ENCODE measurements around the gene SERPINC1. TPM values are rescaled to one million over a fixed set of nuclear protein-coding genes. Genes with fewer than 3 reads are reported as not detected.
"Not testable (repeated sequence)": the region's sequence is repeated elsewhere in the genome, so short reads cannot be mapped to it uniquely, and the experiment has no call there.

SERPINC1 gene
- 1 to 10 TPM in 1 of 4 donors, under 1 TPM in 2, not detected in 1; 0.19 to 1.0 (median 0.89) TPM for polyA plus RNA-seq
- long read RNA-seq, donor 1: 0 reads
- long read RNA-seq, donor 2: 0 reads
- long read RNA-seq, donor 3: 0 reads
- long read RNA-seq, donor 4: 0 reads
- long read RNA-seq, donor 5, partial matches to known transcripts: 0 of 1 reads
- long read RNA-seq, donor 5, other reads (novel, unspliced or antisense): 0 of 1 reads
- long read RNA-seq, donor 6: 0 reads
- long read RNA-seq, donor 7: 0 reads
- long read RNA-seq, donor 8: 0 reads
- long read RNA-seq, donor 9: 0 reads
- long read RNA-seq, donor 10: 0 reads

DNA sequence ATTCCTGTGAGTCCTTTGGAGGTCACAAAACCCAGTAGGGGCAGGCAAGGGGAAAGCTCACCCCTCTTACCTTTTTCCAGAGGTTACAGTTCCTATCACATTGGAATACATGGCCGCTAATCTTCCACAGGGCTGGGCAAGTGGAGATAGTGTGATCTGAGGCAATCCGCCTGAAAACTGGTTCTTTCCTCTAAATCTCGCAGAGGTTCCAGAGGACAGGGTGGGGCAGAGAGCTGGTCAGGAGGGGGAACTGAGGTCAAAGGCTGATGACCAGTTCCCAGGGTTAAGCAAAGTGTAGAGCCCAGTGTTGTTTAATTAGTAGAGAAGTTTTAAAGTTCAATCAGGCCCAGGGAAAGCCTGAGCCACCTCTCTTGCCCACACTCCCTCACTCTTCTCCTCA lies at the start of gene SERPINC1:
Gene SERPINC1, minus strand, starts transcription at position 179 of the 400 bp plus-strand sequence. Its CDS starts 68 bp downstream, at position 111.
- H3K9me3 ChIP-seq (ENCODE audit: control insufficient read depth in 2 of 2, insufficient read depth in 1 of 2, low read depth in 1 of 2, low read length in 1 of 2): no peaks in the 10 kb centered on the region
- H3K27me3 ChIP-seq (ENCODE audit: control insufficient read depth in 3 of 3, insufficient read depth in 3 of 3, low read length in 3 of 3): no peaks in the 10 kb centered on the region
- H3K4me3 ChIP-seq (ENCODE audit: low read depth in 1 of 3, low read length in 3 of 3): no peak within 1 kb of the TSS
- H3K4me1 ChIP-seq (ENCODE audit: control insufficient read depth in 3 of 3, insufficient read depth in 2 of 3, low read depth in 1 of 3, low read length in 2 of 3): peaks cover 0 to 3% (median 2%) of the 10 kb centered on the region in 3 donors
- H3K27ac ChIP-seq (ENCODE audit: low read depth in 1 of 3, low read length in 2 of 3): no peak within 1 kb of the TSS
- WGBS, 3 donors: 73 to 79% (median 77%) methylated on average over 3 of the region's 3 CpGs
- FAIRE-seq (no peak), DNase-seq (peak in 1 of 2 donors; percentile 39)
- H3K36me3 ChIP-seq (ENCODE audit: control insufficient read depth in 3 of 3, insufficient read depth in 2 of 3, low read depth in 1 of 3, low read length in 3 of 3): no peaks in the 10 kb centered on the region

DNA sequence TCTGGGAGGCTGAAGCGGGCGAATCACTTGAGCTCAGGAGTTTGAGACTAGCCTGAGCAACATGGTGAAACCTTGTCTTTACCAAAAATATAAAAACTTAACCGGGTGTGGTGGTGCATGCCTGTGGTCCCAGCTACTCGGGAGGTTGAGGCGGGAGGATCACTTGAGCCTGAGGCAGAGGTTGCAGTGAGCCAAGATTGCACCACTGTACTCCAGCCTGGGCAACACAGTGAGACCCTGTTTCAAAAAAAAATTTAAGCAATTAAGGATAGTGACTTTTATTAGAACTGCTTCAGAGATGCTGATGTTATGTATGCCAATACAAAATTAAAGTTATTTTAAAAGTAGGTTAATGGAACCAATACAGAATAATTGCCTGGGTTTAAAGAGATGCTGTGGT lies 48.8 kb upstream of the SERPINC1 start:
- not testable (repeated sequence) for H3K4me1 ChIP-seq (ENCODE audit: control insufficient read depth in 3 of 3, insufficient read depth in 2 of 3, low read depth in 1 of 3, low read length in 2 of 3); H3K4me3 ChIP-seq (ENCODE audit: low read depth in 1 of 3, low read length in 3 of 3); DNase-seq; FAIRE-seq; H3K9me3 ChIP-seq (ENCODE audit: control insufficient read depth in 2 of 2, insufficient read depth in 1 of 2, low read depth in 1 of 2, low read length in 1 of 2); H3K27ac ChIP-seq (ENCODE audit: low read depth in 1 of 3, low read length in 2 of 3); H3K27me3 ChIP-seq (ENCODE audit: control insufficient read depth in 3 of 3, insufficient read depth in 3 of 3, low read length in 3 of 3)
- H3K36me3 ChIP-seq (ENCODE audit: control insufficient read depth in 3 of 3, insufficient read depth in 2 of 3, low read depth in 1 of 3, low read length in 3 of 3): peaks cover 5 to 45% (median 14%) of the 10 kb centered on the region in 3 donors
- 86 to 95% (median 92%) methylated on average over 5 of the region's 5 CpGs for WGBS, 3 donors

DNA sequence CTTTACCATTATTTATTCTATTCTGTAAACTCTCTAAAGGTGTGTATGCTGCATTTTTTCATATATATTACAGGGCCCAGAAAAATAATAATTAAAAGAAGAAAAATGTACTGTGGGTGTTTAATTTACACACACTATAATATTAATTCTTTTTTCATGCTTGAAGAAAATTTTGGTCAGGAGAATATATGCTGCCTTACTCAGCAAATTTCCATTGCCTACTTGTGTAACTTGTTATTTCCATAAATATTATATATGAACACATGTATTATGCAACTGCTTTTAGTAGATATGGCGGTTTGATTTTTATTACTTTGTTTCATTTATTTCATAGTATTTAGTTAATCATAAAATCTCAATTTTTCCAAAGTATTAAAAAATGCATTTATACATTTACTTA lies 46.4 kb upstream of the SERPINC1 start:
- no peaks in the 10 kb centered on the region for H3K27me3 ChIP-seq (ENCODE audit: control insufficient read depth in 3 of 3, insufficient read depth in 3 of 3, low read length in 3 of 3)
- no peaks in the 10 kb centered on the region for H3K4me1 ChIP-seq (ENCODE audit: control insufficient read depth in 3 of 3, insufficient read depth in 2 of 3, low read depth in 1 of 3, low read length in 2 of 3)
- no peak overlapping the region for H3K4me3 ChIP-seq (ENCODE audit: low read depth in 1 of 3, low read length in 3 of 3)
- H3K27ac ChIP-seq (ENCODE audit: low read depth in 1 of 3, low read length in 2 of 3): no peak overlapping the region
- H3K36me3 ChIP-seq (ENCODE audit: control insufficient read depth in 3 of 3, insufficient read depth in 2 of 3, low read depth in 1 of 3, low read length in 3 of 3): peaks cover 5 to 42% (median 20%) of the 10 kb centered on the region in 3 donors
- H3K9me3 ChIP-seq (ENCODE audit: control insufficient read depth in 2 of 2, insufficient read depth in 1 of 2, low read depth in 1 of 2, low read length in 1 of 2): no peaks in the 10 kb centered on the region
- FAIRE-seq (no peak), DNase-seq (no peak)
- 94 to 98% (median 98%) methylated on average over 1 of the region's 1 CpG for WGBS, 3 donors

DNA sequence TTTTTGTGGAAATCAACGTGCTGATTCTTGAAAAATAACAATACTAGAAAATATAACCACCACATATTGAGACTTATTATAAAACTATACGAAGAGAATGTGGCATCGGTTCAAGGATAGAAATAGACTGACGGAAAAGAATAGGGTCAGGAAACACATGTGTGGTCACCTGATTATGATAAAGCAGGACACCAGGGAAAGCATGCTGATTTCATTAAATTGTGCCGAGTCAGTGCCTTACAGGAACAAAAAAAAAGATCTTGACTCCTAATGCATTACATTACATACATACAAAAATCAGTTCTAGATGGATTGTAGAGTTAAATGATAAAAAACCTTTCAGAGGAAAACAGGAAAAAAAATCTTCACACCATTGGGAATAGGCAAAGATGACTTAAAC lies 43.5 kb upstream of the SERPINC1 start:
- FAIRE-seq: no peak

DNA sequence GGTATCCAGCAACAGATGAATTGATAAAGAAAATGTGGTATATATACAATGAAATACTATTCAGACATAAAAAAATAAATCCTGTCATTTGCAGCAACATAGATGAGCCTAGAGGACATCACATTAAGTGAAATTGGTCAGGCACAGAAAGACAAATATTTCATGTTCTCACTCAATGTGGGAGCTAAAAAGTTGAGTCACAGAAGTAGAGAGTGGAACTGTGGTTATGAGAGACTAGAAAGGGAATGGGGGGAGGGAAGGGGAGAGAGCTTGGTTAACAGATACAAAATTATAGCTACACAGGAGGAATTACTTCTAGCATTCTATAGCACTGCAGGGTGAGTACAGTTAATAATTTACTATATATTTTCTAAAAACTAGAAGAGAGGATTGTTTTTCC lies 37.1 kb upstream of the SERPINC1 start:
- DNase-seq (no peak), FAIRE-seq (no peak)
- Histone ChIP-seq H3K9me3 (ENCODE audit: control insufficient read depth in 2 of 2, insufficient read depth in 1 of 2, low read depth in 1 of 2, low read length in 1 of 2) (no peaks in the 10 kb centered on the region), H3K4me1 (ENCODE audit: control insufficient read depth in 3 of 3, insufficient read depth in 2 of 3, low read depth in 1 of 3, low read length in 2 of 3) (no peaks in the 10 kb centered on the region), H3K27me3 (ENCODE audit: control insufficient read depth in 3 of 3, insufficient read depth in 3 of 3, low read length in 3 of 3) (no peaks in the 10 kb centered on the region), H3K4me3 (ENCODE audit: low read depth in 1 of 3, low read length in 3 of 3) (no peak overlapping the region), H3K36me3 (ENCODE audit: control insufficient read depth in 3 of 3, insufficient read depth in 2 of 3, low read depth in 1 of 3, low read length in 3 of 3) (peaks cover 6 to 55% (median 17%) of the 10 kb centered on the region in 3 donors), H3K27ac (ENCODE audit: low read depth in 1 of 3, low read length in 2 of 3) (no peak overlapping the region)

More for the DNA sequence above, 43.5 kb upstream of the SERPINC1 start:
- no peak overlapping the region for H3K27ac ChIP-seq (ENCODE audit: low read depth in 1 of 3, low read length in 2 of 3)
- no peaks in the 10 kb centered on the region for H3K4me1 ChIP-seq (ENCODE audit: control insufficient read depth in 3 of 3, insufficient read depth in 2 of 3, low read depth in 1 of 3, low read length in 2 of 3)
- no peaks in the 10 kb centered on the region for H3K9me3 ChIP-seq (ENCODE audit: control insufficient read depth in 2 of 2, insufficient read depth in 1 of 2, low read depth in 1 of 2, low read length in 1 of 2)
- DNase-seq: no peak
- peaks cover 5 to 46% (median 23%) of the 10 kb centered on the region in 3 donors for H3K36me3 ChIP-seq (ENCODE audit: control insufficient read depth in 3 of 3, insufficient read depth in 2 of 3, low read depth in 1 of 3, low read length in 3 of 3)
- WGBS, 3 donors: 74 to 93% (median 87%) methylated on average over 5 of the region's 5 CpGs
- H3K4me3 ChIP-seq (ENCODE audit: low read depth in 1 of 3, low read length in 3 of 3): no peak overlapping the region
- no peaks in the 10 kb centered on the region for H3K27me3 ChIP-seq (ENCODE audit: control insufficient read depth in 3 of 3, insufficient read depth in 3 of 3, low read length in 3 of 3)

DNA sequence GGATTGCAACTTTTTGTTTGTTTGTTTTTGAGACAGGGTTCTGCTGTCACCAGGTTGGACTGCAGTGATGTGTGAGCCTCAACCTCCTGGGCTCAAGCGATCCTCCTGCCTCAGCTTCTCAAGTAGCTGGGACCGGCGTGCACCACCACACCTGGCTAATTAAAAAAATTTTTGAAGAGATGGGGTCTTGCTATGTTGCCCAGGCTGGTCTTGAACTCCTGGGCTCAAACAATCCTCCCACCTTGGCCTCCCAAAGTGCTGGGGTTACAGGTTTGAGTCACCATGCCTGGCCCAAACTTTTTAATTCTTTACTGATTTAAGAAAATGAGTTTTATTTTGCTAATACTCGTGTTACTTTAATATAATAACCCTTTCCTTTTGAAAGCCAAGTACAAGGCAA lies 31.5 kb upstream of the SERPINC1 start:
- Histone ChIP-seq H3K4me1 (ENCODE audit: control insufficient read depth in 3 of 3, insufficient read depth in 2 of 3, low read depth in 1 of 3, low read length in 2 of 3) (no peaks in the 10 kb centered on the region), H3K4me3 (ENCODE audit: low read depth in 1 of 3, low read length in 3 of 3) (no peak overlapping the region), H3K27ac (ENCODE audit: low read depth in 1 of 3, low read length in 2 of 3) (no peak overlapping the region), H3K36me3 (ENCODE audit: control insufficient read depth in 3 of 3, insufficient read depth in 2 of 3, low read depth in 1 of 3, low read length in 3 of 3) (peaks cover 15 to 55% (median 18%) of the 10 kb centered on the region in 3 donors), H3K9me3 (ENCODE audit: control insufficient read depth in 2 of 2, insufficient read depth in 1 of 2, low read depth in 1 of 2, low read length in 1 of 2) (no peaks in the 10 kb centered on the region), H3K27me3 (ENCODE audit: control insufficient read depth in 3 of 3, insufficient read depth in 3 of 3, low read length in 3 of 3) (no peaks in the 10 kb centered on the region)
- 96 to 99% (median 97%) methylated on average over 4 of the region's 4 CpGs for WGBS, 3 donors
- FAIRE-seq (no peak), DNase-seq (no peak)

DNA sequence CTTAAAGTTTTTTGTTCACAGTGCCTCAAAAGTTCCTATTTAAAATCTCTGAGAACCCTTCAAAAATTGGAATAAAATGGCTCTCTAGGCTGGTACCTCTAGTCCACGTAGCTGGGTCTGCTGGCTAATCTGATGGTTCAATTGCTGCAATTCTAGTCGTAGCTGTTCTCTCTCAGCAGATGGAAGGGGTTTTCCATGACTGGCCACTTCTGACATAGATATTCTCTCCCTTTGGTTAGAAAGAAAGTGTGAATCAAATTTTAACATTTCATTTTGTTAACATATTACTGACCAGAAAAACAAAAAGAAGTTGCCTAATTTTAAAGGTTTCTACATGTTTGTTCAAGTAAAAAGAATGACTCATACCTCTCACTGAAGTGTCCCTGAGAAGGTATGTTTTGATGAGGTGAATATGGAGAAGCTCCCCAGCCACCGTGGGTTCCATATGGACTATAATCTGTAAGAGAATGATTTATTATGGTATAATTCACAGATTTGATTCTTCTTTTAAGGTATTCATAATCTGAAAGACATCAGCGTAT lies 29.3 kb upstream of the SERPINC1 start:
- Histone ChIP-seq H3K36me3 (ENCODE audit: control insufficient read depth in 3 of 3, insufficient read depth in 2 of 3, low read depth in 1 of 3, low read length in 3 of 3) (peaks cover 11 to 65% (median 26%) of the 10 kb centered on the region in 3 donors), H3K27me3 (ENCODE audit: control insufficient read depth in 3 of 3, insufficient read depth in 3 of 3, low read length in 3 of 3) (no peaks in the 10 kb centered on the region), H3K4me3 (ENCODE audit: low read depth in 1 of 3, low read length in 3 of 3) (no peak overlapping the region), H3K27ac (ENCODE audit: low read depth in 1 of 3, low read length in 2 of 3) (no peak overlapping the region), H3K9me3 (ENCODE audit: control insufficient read depth in 2 of 2, insufficient read depth in 1 of 2, low read depth in 1 of 2, low read length in 1 of 2) (no peaks in the 10 kb centered on the region), H3K4me1 (ENCODE audit: control insufficient read depth in 3 of 3, insufficient read depth in 2 of 3, low read depth in 1 of 3, low read length in 2 of 3) (no peaks in the 10 kb centered on the region)
- WGBS, 3 donors: 80 to 88% (median 81%) methylated on average over 4 of the region's 4 CpGs
- DNase-seq (no peak), FAIRE-seq (no peak)

DNA sequence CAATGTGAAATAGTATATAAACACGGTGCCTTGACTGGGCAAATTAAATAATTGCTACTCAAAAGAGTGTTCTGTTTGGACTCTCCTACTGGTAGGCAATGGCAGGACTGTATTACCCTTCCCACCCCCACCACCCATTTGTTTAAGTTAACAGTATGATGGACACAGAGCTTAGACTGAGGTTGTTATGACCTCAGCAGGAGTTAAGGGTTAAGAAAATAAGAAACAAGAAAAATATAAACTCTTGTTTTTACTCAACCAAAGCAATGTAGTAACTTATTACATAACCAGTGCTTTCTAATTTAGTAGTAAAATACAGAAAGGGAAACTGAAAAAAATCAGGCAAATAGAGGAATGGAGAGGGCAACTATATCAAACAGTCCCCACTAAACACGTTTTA lies 19.9 kb upstream of the SERPINC1 start:
- 79 to 87% (median 82%) methylated on average over 2 of the region's 2 CpGs for WGBS, 3 donors
- peaks cover 14 to 27% (median 18%) of the 10 kb centered on the region in 3 donors for H3K36me3 ChIP-seq (ENCODE audit: control insufficient read depth in 3 of 3, insufficient read depth in 2 of 3, low read depth in 1 of 3, low read length in 3 of 3)

More for the DNA sequence above, 19.9 kb upstream of the SERPINC1 start:
- DNase-seq: no peak
- no peak for FAIRE-seq
- Histone ChIP-seq H3K4me1 (ENCODE audit: control insufficient read depth in 3 of 3, insufficient read depth in 2 of 3, low read depth in 1 of 3, low read length in 2 of 3) (no peaks in the 10 kb centered on the region), H3K4me3 (ENCODE audit: low read depth in 1 of 3, low read length in 3 of 3) (no peak overlapping the region), H3K9me3 (ENCODE audit: control insufficient read depth in 2 of 2, insufficient read depth in 1 of 2, low read depth in 1 of 2, low read length in 1 of 2) (no peaks in the 10 kb centered on the region), H3K27ac (ENCODE audit: low read depth in 1 of 3, low read length in 2 of 3) (no peak overlapping the region), H3K27me3 (ENCODE audit: control insufficient read depth in 3 of 3, insufficient read depth in 3 of 3, low read length in 3 of 3) (no peaks in the 10 kb centered on the region)
